Measurements from ENCODE around the gene APOA5.
A peak's percentile ranks its signal among the peaks of the same experiment; 100 is the strongest.

The APOA5 gene

GRCh38 chr11:116794851-116795250 lies 3.2 kb upstream of the APOA5 start:
- no peak for DNase-seq

- no peak for DNase-seq
These were observed 2.1 kb upstream of the APOA5 start for GRCh38 chr11:116793772-116794097.

- DNase-seq = no peak
These were observed 1.4 kb upstream of the APOA5 start for GRCh38 chr11:116792869-116793771.

- DNase-seq = no peak
These were observed 627 bp upstream of the APOA5 start for GRCh38 chr11:116792144-116792868.

DNA sequence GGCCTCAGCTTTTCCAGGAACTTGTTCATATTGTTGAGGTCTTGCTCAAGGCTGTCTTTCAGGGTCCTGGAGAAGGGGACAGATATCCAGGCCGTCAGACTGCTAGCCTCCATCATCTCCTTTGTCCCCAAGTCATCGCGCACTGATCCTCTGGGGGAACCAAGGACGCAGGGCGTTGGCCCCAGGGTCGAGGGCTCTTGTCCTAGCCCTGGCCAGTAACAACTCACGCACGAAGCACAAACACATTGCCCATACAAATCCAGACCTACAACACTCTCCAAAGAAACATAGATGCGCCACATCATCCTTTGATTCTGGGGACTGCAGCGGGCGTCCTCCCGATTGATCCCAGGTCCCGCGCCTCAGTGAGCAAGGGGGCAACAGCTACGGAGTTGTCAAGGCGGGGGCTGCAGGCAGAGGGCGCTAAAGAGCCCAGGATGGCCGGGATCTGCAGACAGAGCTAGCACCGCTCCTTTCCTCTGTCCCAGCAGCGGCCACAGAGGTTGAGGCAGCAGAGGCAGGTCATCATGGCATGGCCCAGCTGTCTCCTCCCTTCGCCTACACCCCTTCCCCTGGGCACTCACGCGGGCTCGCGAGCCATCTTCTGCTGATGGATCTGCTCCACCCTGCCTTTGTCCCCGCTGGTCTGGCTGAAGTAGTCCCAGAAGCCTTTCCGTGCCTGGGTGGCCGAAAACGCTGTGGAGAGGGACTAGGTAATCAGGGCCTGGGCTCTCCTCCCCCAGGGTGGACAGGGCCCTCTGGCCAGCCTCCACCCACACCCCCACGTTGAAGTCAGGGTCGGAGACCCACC lies 472 bp downstream of the APOA5 start:
- DNase-seq = peak; percentile 81

- DNase-seq = no peak
These were observed 1.3 kb downstream of the APOA5 start for GRCh38 chr11:116790167-116791001.

- no peak for DNase-seq
These were observed 2.7 kb downstream of the APOA5 start for GRCh38 chr11:116788975-116789374.

GRCh38 chr11:116788534-116788933 lies 3.1 kb downstream of the APOA5 start:
- no peak for DNase-seq

DNA sequence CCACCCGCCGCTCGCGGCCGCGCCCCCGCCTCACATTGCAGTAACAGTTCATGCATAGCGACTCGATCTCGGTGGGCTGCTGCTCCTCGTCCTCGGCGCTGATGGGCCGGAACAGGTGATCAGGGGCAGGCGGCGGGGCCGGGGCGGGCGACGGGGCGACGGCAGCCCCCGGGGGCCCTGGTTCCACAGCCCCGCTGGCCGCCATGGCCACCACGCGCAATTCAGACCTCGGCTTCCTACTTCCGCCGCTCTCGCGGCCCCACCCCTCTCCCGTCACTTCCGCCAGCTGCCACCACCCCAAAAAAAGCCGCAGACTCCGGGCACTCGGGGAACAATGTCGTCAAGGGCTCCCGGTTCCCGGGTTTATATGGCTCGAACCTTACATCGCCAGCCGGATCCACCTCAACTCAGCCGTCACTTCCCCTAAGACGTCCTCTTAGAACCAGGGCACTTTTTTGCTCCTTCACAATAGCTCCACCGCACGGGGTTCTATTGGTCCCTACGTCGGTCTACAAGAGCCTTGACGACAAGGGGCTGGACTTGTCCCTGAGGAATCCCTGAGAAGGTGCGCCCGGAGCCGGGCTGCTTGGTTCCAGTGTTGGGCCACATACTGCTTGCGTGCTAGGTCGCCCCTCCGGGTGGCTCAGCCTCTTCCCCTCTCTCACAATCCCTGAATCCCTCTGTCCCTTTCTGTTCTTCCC lies 3.7 kb downstream of the APOA5 start, which contains the start of gene ZPR1:
Gene ZPR1 (minus strand): TSS at position 238 of the 701 bp plus-strand sequence. CDS start 33 bp downstream, at position 205.
- DNase-seq = peak; percentile 84

DNA sequence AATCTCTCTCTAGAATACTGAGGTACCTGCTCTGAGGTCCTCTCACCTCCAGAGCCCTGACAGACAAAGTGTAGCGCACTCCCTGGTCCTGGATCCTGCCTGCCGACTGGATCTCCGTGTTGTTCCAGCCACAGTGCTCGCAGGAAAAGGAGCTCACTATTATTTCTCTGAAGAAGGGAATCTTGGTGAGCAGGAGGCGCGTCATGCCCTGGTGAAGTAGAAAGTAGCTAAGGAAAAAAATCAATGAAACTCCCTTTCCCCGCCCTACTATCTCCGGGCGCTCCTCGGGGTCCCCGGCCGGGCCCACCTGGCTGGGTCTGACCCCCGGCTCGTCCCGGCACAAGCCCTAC lies 4.3 kb downstream of the APOA5 start:
- no peak for DNase-seq

- no peak for DNase-seq
These were observed 4.7 kb downstream of the APOA5 start for GRCh38 chr11:116786966-116787365.

DNA sequence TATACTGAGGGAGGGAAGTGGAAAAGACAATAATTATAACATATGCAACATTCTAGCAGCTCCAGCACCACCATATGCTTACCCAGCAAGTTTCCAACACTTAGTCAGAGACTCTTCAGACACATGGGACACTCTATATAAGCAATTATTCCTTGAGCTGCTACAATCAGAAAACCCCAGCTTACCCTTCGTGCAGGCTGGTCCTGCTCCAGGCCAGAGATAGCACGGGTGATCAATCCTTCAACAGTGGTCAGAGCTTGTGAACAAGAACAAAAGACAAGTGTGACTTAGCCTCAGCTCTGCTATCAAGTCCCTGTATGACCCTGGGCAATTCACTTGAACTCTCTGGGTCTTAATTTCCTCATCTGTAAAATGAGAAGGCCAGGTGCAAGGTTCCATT lies 5.4 kb downstream of the APOA5 start:
- no peak for DNase-seq

DNA sequence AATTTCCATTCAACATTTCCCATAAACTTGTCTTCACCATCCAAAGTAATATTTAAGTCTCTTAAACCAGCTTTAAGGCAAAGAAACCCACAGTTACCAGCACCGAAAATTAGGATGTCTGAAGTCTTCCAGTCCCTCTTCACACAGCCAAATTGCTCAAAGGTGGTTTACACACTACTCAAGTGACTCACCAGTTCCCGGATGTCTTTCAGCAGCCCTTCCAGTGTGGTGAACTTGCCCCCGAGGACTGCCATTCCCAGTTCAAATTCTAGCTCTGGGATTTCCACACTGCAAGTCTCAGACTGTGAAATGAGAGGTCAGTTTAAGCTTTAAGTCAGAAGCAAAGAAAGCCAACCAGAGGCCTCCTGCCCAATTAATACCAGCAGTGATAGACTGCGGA lies 9.0 kb downstream of the APOA5 start:
- DNase-seq = no peak

GRCh38 chr11:116778556-116778955 lies 13.1 kb downstream of the APOA5 start:
- DNase-seq = no peak

DNA sequence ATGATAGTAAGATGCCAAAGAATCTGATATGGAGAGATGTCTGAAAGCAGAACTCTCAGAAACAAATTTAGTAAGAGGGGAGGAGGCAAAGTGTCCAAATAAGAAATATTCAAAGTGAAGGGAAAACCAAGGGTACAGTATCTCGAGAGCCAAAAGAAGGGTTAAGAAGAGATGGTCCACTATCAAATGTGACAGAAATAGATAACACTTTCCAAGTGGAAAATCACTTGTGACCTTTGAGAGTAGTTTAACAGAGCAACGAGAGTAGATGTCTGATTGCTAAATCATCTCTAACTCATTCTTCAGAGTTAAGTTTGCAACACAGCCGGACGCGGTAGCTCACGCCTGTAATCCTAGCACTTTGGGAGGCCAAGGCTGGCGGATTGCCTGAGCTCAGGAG lies 14.6 kb downstream of the APOA5 start:
- no peak for DNase-seq

GRCh38 chr11:116776522-116776984 lies 15.1 kb downstream of the APOA5 start:
- no peak for DNase-seq

DNA sequence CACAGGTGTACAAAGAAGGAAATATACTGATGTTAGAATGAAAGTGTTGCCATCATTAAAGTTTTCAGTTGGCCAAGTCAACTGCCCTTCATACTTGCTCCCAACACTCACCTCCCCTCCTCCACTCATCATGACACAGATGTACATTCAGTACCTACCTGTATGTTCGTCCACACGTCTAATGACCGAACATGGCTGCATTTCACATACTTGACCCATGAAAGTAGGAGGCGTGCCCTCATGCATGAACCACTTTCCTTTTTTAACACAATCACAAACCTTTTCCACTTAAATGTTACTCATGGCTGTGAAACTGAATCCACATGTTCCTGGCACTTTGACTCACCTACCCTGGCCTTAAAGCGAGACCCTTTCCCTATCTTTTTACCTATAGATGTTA lies 15.7 kb downstream of the APOA5 start:
- no peak for DNase-seq

GRCh38 chr11:116774661-116775060 lies 17.0 kb downstream of the APOA5 start:
- DNase-seq = no peak

DNA sequence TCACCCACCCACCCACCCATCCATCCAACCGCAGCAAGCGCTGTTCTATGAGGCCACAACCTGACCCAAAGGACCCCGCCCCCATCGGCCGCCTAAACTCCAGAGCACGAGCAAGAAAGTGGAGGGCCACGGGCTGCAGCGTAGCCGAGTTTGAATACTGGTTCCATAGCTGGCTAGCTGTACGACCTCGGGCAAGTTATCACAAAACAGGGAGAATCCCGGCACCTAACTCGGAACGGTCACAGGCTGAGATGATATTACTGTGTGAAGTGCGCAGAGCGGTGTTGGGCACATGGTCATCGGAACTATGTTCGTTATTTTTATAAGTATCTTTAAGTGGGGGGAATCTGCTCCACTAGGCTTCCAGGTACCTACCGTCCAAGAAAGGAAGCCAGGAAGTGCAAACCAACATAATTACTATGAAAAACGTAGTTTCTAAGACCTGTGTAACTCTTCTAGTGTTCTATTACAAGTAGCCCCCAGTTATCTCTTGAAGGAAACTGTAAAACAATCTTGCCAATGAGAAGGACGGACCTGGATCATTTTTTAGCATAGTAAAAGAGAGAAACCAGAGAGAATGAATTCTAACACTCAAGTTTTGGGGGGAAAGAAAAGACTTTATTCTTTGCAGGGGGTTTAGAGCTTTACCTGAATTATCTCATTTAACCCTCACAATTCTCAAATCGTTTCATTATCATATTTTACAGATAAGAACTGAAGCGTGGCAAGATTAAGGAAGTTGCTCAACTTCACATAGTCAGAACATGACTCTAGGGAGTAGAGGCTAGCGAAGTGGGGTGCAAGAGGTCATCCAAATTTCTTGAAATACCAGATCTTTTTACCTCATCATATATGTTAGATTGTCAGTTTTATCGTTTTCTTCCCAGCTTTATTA lies 18.2 kb downstream of the APOA5 start:
- DNase-seq = no peak

GRCh38 chr11:116772443-116773202 lies 19.1 kb downstream of the APOA5 start, which contains the start of gene BUD13:
Gene BUD13, minus strand, starts transcription at chr11:116772987. Its CDS starts 23 bp downstream, at chr11:116772964.
- peak; percentile 97 for DNase-seq
